Caco-2 (cell line): ENCODE results near the gene CYP20A1. TPM values are rescaled to one million over a fixed set of nuclear protein-coding genes. Genes with fewer than 3 reads are reported as not detected.

Source experiments
- BruUV-seq: library from RNA; stranded (reverse); fragments of 400-500 nt; replicated peaks from 2 replicates; lab custom pipeline; 2021; lab: Mats Ljungman, UMichigan
- CTCF ChIA-PET: fragments of 300-600 bp; sonication (Branson Sonifier 250); formaldehyde crosslinking; loops from one replicate; lab custom pipeline; 2022; ENCODE audit warnings: antibody characterized with exemption; lab: Charles Lee
- POLR2A ChIA-PET: fragments of 300-600 bp; sonication (Branson Sonifier 250); formaldehyde crosslinking; loops from one replicate; lab custom pipeline; 2022; ENCODE audit warnings: antibody characterized with exemption; lab: Charles Lee
- DNase-seq, 2 experiments: peaks; one replicate each; pipeline versions ENCODE4 v3.0.0 to v3.0.0-alpha.2; 2020 to 2022
- H3K27me3 ChIP-seq: replicated peaks from 2 replicates; pipeline ENCODE4 v1.6.0; 2011; ENCODE audit warnings: low read length; ENCODE audit not compliant: control insufficient read depth, insufficient read depth
- H3K36me3 ChIP-seq: 2 replicates; pipeline ENCODE4 v1.5.1; 2011; ENCODE audit warnings: low read length; ENCODE audit not compliant: control insufficient read depth, insufficient read depth
- H3K4me1 ChIP-seq: fragments of 250-450 bp; sonication (Bioruptor Pico); 2 replicates; pipeline ENCODE4 v1.5.1; 2020; ENCODE audit warnings: mild to moderate bottlenecking
- H3K4me3 ChIP-seq: 2 replicates; pipeline ENCODE4 v1.5.1; 2011; ENCODE audit warnings: low read depth, mild to moderate bottlenecking, control low read depth, low read length
- H3K9me3 ChIP-seq: fragments of 250-450 bp; sonication (Bioruptor Pico); 2 replicates; pipeline ENCODE4 v1.5.1; 2020; ENCODE audit warnings: mild to moderate bottlenecking, moderate library complexity
- H3K27ac Mint-ChIP-seq: one replicate; pipeline ENCODE4 v1.8.0; 2022; ENCODE audit warnings: mixed read lengths; ENCODE audit not compliant: unreplicated experiment
- H3K27me3 Mint-ChIP-seq: one replicate; pipeline ENCODE4 v1.8.0; 2022; ENCODE audit warnings: mixed read lengths; ENCODE audit not compliant: insufficient read depth, unreplicated experiment
- H3K36me3 Mint-ChIP-seq: one replicate; pipeline ENCODE4 v1.8.0; 2022; ENCODE audit warnings: mild to moderate bottlenecking, mixed read lengths; ENCODE audit not compliant: insufficient read depth, unreplicated experiment
- H3K4me1 Mint-ChIP-seq: one replicate; pipeline ENCODE4 v1.8.0; 2022; ENCODE audit warnings: low read depth, mixed read lengths; ENCODE audit not compliant: unreplicated experiment
- H3K4me3 Mint-ChIP-seq: one replicate; pipeline ENCODE4 v1.8.0; 2022; ENCODE audit warnings: mild to moderate bottlenecking, moderate library complexity, mixed read lengths; ENCODE audit not compliant: unreplicated experiment
- H3K9me3 Mint-ChIP-seq: one replicate; pipeline ENCODE4 v1.8.0; 2022; ENCODE audit warnings: mixed read lengths; ENCODE audit not compliant: unreplicated experiment
- CTCF ChIP-seq, 2 experiments: fragments of 200-600 bp in 1 of 2; IDR thresholded peaks; 1 replicate in 1 of 2; 2 replicates in 1 of 2; pipeline versions ENCODE4 v1.5.1 to v1.8.0; 2011 to 2022; ENCODE audit warnings: antibody characterized with exemption in 1 of 2, control low read depth in 1 of 2, inconsistent platforms in 1 of 2, low read depth in 1 of 2, low read length in 1 of 2, mild to moderate bottlenecking in 1 of 2, moderate library complexity in 1 of 2; ENCODE audit not compliant: insufficient read depth in 1 of 2, severe bottlenecking in 1 of 2, unreplicated experiment in 1 of 2
- intact Hi-C: fragments of 100-400 bp; cut with micrococcal nuclease; formaldehyde crosslinking; loops from one replicate; pipeline ENCODE4 v1.10.0; 2022; ENCODE audit not compliant: unreplicated experiment
- total RNA-seq: library from RNA; stranded (reverse); gene quantifications from 2 replicates; pipeline ENCODE4 v1.2.3, GENCODE V29; 2022

Gene CYP20A1
- total RNA-seq, 1 experiment from 2014 or later, result 39.3 TPM

- Histone ChIP-seq H3K4me3 (peak within 1 kb of the TSS; percentile 91), H3K9me3 (no peaks in the 10 kb centered on the region), H3K27me3 (no peaks in the 10 kb centered on the region), H3K36me3 (no peaks in the 10 kb centered on the region), H3K4me1 (peaks cover 6% of the 10 kb centered on the region; the same call in 1 of the 2 replicates)
- BruUV-seq, result no TSS peak
- no peak for TF ChIP-seq CTCF (IDR thresholded peaks at IDR 0.05; ENCODE audit: insufficient read depth in 1 of 2, low read depth in 1 of 2, low read length in 1 of 2, severe bottlenecking in 1 of 2, unreplicated experiment in 1 of 2)
- peaks cover 14% of the 10 kb centered on the region for H3K4me1 Mint-ChIP-seq
- intact Hi-C loops, result loop anchor here (2.0 kb wide), 1 partner anchor 89 kb away; the partner anchor contains the start of gene CYP20A1
- no peaks in the 10 kb centered on the region for H3K9me3 Mint-ChIP-seq
- ChIA-PET POLR2A (no interaction called here), CTCF (interaction anchor here (0.7 kb wide), 1 partner anchor 533 kb away, joined by 3 read pairs; no protein-coding TSS in a partner anchor)
- H3K36me3 Mint-ChIP-seq, result peaks cover 11% of the 10 kb centered on the region
- H3K27ac Mint-ChIP-seq, result peak within 1 kb of the TSS; percentile 84
- H3K27me3 Mint-ChIP-seq, result no peaks in the 10 kb centered on the region
- H3K4me3 Mint-ChIP-seq, result peak within 1 kb of the TSS; percentile 76
- DNase-seq, result peak; percentile 90 to 96
Observed at GRCh38 chr2:203327901-203328759, 89.3 kb downstream of the CYP20A1 start, which contains the start of gene ABI2. Gene ABI2, plus strand, starts transcription at chr2:203328394. Its CDS starts 121 bp downstream, at chr2:203328515.

GRCh38 chr2:203328760-203329540 is 90.1 kb downstream of the CYP20A1 start:
- no TSS peak for BruUV-seq
- TF ChIP-seq CTCF (IDR thresholded peaks at IDR 0.05; ENCODE audit: insufficient read depth in 1 of 2, low read depth in 1 of 2, low read length in 1 of 2, severe bottlenecking in 1 of 2, unreplicated experiment in 1 of 2), result no peak

GRCh38 chr2:203330434-203330833 is 91.6 kb downstream of the CYP20A1 start:
- DNase-seq, result no peak
- no peak for TF ChIP-seq CTCF (IDR thresholded peaks at IDR 0.05; ENCODE audit: insufficient read depth in 1 of 2, low read depth in 1 of 2, low read length in 1 of 2, severe bottlenecking in 1 of 2, unreplicated experiment in 1 of 2)
- Mint-ChIP-seq H3K9me3 (no peaks in the 10 kb centered on the region), H3K36me3 (peaks cover 19% of the 10 kb centered on the region), H3K4me3 (no peak overlapping the region), H3K4me1 (peaks cover 14% of the 10 kb centered on the region), H3K27ac (no peak overlapping the region), H3K27me3 (no peaks in the 10 kb centered on the region)
- intact Hi-C loops, result no loop called here
- Histone ChIP-seq H3K4me3 (no peak overlapping the region), H3K36me3 (no peaks in the 10 kb centered on the region), H3K9me3 (no peaks in the 10 kb centered on the region), H3K27me3 (no peaks in the 10 kb centered on the region), H3K4me1 (peaks cover 6% of the 10 kb centered on the region; the same call in 1 of the 2 replicates)
- ChIA-PET POLR2A (no interaction called here), CTCF (interaction anchor here (0.7 to 1.0 kb wide), 2 partner anchors 20 to 72 kb away, joined by 4 to 7 read pairs; no protein-coding TSS in a partner anchor)
- no TSS peak for BruUV-seq

More at GRCh38 chr2:203328760-203329540, 90.1 kb downstream of the CYP20A1 start:
- Histone ChIP-seq H3K4me3 (peak overlapping the region; percentile 91), H3K27me3 (no peaks in the 10 kb centered on the region), H3K36me3 (no peaks in the 10 kb centered on the region), H3K4me1 (peaks cover 6% of the 10 kb centered on the region; the same call in 1 of the 2 replicates), H3K9me3 (no peaks in the 10 kb centered on the region)
- ChIA-PET POLR2A (no interaction called here), CTCF (no interaction called here)
- H3K9me3 Mint-ChIP-seq, result no peaks in the 10 kb centered on the region
- H3K27ac Mint-ChIP-seq, result peak overlapping the region; percentile 84
- H3K4me3 Mint-ChIP-seq, result peak overlapping the region; percentile 76
- peak; percentile 40 to 65 for DNase-seq
- H3K4me1 Mint-ChIP-seq, result peaks cover 14% of the 10 kb centered on the region
- H3K36me3 Mint-ChIP-seq, result peaks cover 11% of the 10 kb centered on the region
- intact Hi-C loops, result loop anchor here (2.0 kb wide), 1 partner anchor 90 kb away; the partner anchor contains the start of gene CYP20A1
- H3K27me3 Mint-ChIP-seq, result no peaks in the 10 kb centered on the region
